Neutrophil (primary cell): ENCODE data around the gene OR2T8.

Source experiments
- H3K27ac ChIP-seq: fragments of 200-600 bp; sonication (generic); 2 replicates; pipeline ENCODE4 v1.5.1; 2016; ENCODE audit warnings: mild to moderate bottlenecking, moderate library complexity
- H3K27me3 ChIP-seq: fragments of 200-600 bp; sonication (generic); 2 replicates; pipeline ENCODE4 v1.6.0; 2016; ENCODE audit warnings: mild to moderate bottlenecking
- H3K36me3 ChIP-seq: fragments of 200-600 bp; sonication (generic); 2 replicates; pipeline ENCODE4 v1.5.1; 2017
- H3K4me1 ChIP-seq, 2 experiments: fragments of 200-600 bp in 1 of 2; sonication (generic) in 1 of 2; 1 replicate in 1 of 2; 2 replicates in 1 of 2; pipeline versions ENCODE4 v1.5.1 to v1.6.1; 2013 to 2016; ENCODE audit warnings: low read depth in 1 of 2, low read length in 1 of 2, mild to moderate bottlenecking in 1 of 2, moderate library complexity in 1 of 2; ENCODE audit not compliant: control insufficient read depth in 1 of 2, insufficient read depth in 1 of 2
- H3K4me3 ChIP-seq, 2 experiments: fragments of 200-600 bp in 1 of 2; sonication (generic) in 1 of 2; 1 replicate in 1 of 2; 2 replicates in 1 of 2; pipeline ENCODE4 v1.5.1; 2013 to 2016; ENCODE audit warnings: low read depth in 1 of 2, low read length in 1 of 2, mild to moderate bottlenecking in 1 of 2, moderate library complexity in 1 of 2
- H3K9me3 ChIP-seq: fragments of 200-600 bp; sonication (generic); 2 replicates; pipeline ENCODE4 v1.5.1; 2016
- TF ChIP-seq, protein P1 (sequence below): fragments of 200-600 bp; sonication (generic); IDR thresholded peaks from 2 replicates; pipeline ENCODE4 v1.5.1; 2016; ENCODE audit warnings: antibody characterized with exemption

Gene OR2T8

DNA sequence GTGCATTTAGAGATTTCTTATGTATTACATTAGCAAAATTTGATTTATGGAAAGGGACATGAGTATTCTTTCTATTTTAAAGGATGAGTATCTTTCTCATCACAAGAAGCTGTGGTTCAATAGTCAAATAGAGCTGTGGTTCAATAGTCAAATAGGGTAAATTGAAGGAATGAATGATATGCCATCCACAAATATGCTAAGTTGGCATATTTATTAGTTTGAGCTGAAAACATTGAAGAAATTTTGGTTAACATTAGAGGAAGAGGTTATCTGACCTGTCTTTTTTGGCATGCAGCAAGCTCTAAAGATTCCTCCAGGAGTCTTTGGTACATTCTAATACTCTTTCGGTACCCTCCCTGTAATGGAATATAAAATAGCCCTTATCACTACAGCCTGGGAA is 33.4 kb downstream of the OR2T8 start:
- Histone ChIP-seq H3K9me3 (no peaks in the 10 kb centered on the region), H3K27me3 (no peaks in the 10 kb centered on the region), H3K27ac (no peak overlapping the region), H3K36me3 (no peaks in the 10 kb centered on the region), H3K4me1 (no peaks in the 10 kb centered on the region), H3K4me3 (no peak overlapping the region)
- TF ChIP-seq, protein P1, sequence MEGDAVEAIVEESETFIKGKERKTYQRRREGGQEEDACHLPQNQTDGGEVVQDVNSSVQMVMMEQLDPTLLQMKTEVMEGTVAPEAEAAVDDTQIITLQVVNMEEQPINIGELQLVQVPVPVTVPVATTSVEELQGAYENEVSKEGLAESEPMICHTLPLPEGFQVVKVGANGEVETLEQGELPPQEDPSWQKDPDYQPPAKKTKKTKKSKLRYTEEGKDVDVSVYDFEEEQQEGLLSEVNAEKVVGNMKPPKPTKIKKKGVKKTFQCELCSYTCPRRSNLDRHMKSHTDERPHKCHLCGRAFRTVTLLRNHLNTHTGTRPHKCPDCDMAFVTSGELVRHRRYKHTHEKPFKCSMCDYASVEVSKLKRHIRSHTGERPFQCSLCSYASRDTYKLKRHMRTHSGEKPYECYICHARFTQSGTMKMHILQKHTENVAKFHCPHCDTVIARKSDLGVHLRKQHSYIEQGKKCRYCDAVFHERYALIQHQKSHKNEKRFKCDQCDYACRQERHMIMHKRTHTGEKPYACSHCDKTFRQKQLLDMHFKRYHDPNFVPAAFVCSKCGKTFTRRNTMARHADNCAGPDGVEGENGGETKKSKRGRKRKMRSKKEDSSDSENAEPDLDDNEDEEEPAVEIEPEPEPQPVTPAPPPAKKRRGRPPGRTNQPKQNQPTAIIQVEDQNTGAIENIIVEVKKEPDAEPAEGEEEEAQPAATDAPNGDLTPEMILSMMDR, result no peak

DNA sequence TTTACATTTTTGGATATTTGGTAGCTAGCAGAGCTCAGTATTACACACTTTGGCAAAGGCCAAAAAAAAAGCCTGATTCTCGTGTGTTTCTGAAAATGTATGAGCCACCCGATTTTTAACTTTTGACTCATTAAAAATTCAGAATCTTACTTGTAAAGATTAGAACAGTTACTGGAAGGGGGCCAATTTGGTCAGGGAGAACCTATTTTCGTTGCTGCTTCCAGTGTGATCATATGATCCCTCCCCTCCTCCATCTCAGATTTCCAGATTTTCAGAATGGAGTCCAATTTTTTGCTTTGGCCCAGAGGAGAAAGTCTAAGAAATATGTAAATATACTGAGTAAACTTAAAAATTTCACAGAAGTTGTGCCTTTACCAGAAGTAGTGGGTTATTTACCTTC is 41.7 kb downstream of the OR2T8 start:
- H3K4me1 ChIP-seq, result no peaks in the 10 kb centered on the region
- no peak overlapping the region for H3K27ac ChIP-seq
- H3K27me3 ChIP-seq, result no peaks in the 10 kb centered on the region
- TF ChIP-seq, protein P1, result no peak
- H3K4me3 ChIP-seq, result no peak overlapping the region
- no peaks in the 10 kb centered on the region for H3K9me3 ChIP-seq
- H3K36me3 ChIP-seq, result no peaks in the 10 kb centered on the region

DNA sequence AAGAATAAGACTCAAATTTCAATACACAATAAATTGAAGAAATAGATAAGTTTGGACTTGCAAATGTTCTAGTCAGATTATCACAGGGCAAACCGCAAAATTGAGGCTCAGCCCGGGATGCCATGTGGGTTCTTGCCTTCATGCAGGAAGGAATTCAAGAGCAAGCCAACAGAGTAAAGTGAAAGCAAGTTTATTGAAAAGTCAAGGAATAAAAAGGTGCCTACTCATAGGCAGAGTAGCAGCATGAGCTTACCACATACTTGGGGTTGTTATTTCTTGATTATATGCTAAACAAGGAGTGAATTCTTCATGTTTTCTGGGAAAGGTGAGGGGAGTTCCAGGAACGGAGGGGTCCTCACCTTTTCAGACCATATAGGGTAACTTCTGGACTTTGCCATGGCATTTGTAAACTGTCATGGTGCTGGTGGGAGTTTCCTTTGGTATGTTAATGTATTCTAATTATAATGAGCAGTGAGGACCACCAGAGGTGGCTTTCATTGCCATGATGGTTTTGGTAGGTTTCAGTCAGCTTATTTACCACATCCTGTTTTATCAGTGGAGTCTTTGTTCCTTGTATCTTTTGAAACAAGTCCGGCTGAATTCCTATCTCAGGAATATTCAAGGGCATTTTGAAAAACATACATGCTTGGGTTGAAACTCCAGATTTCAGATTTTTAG is 43.0 kb downstream of the OR2T8 start:
- Histone ChIP-seq H3K27me3 (no peaks in the 10 kb centered on the region), H3K4me1 (no peaks in the 10 kb centered on the region), H3K4me3 (no peak overlapping the region), H3K36me3 (no peaks in the 10 kb centered on the region), H3K27ac (no peak overlapping the region), H3K9me3 (no peaks in the 10 kb centered on the region)
- TF ChIP-seq, protein P1, result no peak

DNA sequence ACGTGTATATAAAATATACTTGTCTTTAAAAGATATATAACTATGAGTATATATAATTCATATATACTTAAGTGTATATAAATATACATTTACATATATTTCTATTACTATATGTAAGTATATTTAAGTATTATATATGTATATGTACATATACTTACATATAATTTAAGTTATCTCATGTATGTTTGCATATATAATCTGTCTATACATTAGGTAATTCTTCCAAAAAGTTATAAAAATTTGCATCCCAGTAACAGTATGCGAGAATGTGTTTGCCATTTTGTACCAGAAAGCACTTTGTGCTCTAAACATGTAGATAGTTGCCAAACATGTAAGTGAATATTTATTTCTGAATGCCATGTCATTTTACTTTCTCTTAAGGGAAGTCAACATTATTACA is 44.9 kb downstream of the OR2T8 start, which contains the start of gene OR2AK2:
Gene OR2AK2, plus strand, starts transcription at position 301 of the 400 bp plus-strand sequence. CDS start 144 bp downstream, outside the sequence.
- no peaks in the 10 kb centered on the region for H3K9me3 ChIP-seq

DNA sequence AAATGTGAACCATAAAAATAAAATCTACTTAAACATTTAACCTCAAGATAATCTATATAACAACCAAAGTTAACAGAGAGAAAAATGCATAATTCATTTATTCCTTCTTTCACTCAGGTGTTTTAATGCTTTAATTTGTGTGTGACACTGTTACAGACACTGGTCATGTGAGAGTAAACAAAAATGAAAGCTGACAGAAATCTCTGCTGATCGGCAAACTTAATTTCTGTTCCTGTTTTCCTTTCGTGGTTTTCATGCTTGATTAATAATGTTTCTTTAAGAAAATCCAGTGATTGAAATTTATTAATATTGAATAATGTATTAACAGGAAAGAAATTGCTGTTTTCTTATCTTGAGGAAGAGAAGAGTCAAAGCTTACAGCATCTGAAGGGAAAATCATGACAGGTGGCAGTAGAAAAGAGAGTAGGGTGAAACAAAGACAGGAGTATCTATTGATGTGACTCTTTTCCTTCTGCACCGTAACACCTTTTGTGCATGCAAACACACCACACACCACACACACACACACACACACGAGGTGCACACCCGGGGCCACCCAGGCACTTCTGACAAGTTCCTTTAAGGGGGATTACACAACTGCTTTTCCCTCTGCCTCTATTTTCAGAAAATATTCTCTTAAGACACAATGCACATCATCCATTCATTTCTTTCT is 46.6 kb downstream of the OR2T8 start:
- no peak overlapping the region for H3K27ac ChIP-seq
- H3K36me3 ChIP-seq, result no peaks in the 10 kb centered on the region
- no peaks in the 10 kb centered on the region for H3K9me3 ChIP-seq
- H3K4me3 ChIP-seq, result no peak overlapping the region
- H3K4me1 ChIP-seq, result no peaks in the 10 kb centered on the region
- TF ChIP-seq, protein P1, result no peak
- H3K27me3 ChIP-seq, result no peaks in the 10 kb centered on the region

More for the DNA sequence above, 44.9 kb downstream of the OR2T8 start, which contains the start of gene OR2AK2:
- H3K27me3 ChIP-seq, result no peaks in the 10 kb centered on the region
- no peak within 1 kb of the TSS for H3K4me3 ChIP-seq
- no peaks in the 10 kb centered on the region for H3K36me3 ChIP-seq
- H3K27ac ChIP-seq, result no peak within 1 kb of the TSS
- TF ChIP-seq, protein P1, result no peak
- H3K4me1 ChIP-seq, result no peaks in the 10 kb centered on the region
